Measurements from ENCODE around the gene RHBDL1. TPM values are rescaled to one million over a fixed set of nuclear protein-coding genes. Genes with fewer than 3 reads are reported as not detected.

Gene RHBDL1
- total and polyA plus RNA-seq, 9 of the 15 experiments (the other 6 are each of a cell fraction or from before 2014, with no cell fraction given), result 0.03 to 5.6 (median 1.3) TPM; not detected in 1

DNA sequence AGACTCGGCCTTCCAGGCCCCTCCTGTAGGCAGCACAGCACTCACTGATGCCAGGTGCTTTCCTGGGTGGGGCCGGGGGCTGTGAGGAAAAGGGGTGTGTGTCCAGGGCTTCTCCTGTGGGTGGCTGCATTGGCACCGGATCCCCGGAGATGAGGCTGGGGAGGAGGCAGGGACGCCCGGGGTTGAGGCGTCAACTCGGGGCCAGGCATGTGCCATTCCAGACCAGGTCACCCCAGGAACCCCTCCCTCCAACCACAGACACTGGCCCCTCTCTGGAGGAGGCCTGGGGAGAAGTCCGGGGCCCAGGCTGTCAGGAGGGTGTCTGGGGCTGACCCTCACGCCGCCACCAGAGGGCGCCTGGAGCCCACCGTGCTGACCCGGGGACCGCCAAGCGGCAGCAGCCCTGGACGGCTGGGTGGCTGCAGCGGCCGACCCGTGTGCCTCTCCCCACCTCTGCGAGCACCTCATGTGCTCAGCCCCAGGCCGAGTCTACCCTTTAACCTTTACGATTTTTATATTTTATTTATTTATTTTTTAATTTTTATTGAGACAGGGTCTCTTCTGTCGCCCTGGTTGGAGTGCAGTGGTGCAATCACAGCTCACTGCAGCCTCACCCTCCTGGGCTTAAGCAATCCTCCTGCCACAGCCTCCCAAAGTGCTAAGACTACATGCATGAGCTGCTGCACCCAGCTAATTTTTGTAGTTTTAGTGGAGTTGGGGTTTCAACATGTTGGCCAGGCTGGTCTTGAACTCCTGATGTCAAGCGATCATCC, 36.3 kb downstream of the RHBDL1 start (continued):
- 0 out of 2 replicates have a peak, but pooled peaks have one; percentile 17 for TF ChIP-seq JUN (IDR thresholded peaks at IDR 0.05; ENCODE audit: borderline replicate concordance, low read depth, low read length)
- no peak for TF ChIP-seq JUN (CRISPR knock-in tag; IDR thresholded peaks at IDR 0.05; ENCODE audit: borderline replicate concordance)
- TF ChIP-seq TCF7L2 (IDR thresholded peaks at IDR 0.05; ENCODE audit: low read depth, low read length), result no peak
- TF ChIP-seq PHF20 (IDR thresholded peaks at IDR 0.05; ENCODE audit: partially characterized antibody), result no peak
- TF ChIP-seq, protein P1, sequence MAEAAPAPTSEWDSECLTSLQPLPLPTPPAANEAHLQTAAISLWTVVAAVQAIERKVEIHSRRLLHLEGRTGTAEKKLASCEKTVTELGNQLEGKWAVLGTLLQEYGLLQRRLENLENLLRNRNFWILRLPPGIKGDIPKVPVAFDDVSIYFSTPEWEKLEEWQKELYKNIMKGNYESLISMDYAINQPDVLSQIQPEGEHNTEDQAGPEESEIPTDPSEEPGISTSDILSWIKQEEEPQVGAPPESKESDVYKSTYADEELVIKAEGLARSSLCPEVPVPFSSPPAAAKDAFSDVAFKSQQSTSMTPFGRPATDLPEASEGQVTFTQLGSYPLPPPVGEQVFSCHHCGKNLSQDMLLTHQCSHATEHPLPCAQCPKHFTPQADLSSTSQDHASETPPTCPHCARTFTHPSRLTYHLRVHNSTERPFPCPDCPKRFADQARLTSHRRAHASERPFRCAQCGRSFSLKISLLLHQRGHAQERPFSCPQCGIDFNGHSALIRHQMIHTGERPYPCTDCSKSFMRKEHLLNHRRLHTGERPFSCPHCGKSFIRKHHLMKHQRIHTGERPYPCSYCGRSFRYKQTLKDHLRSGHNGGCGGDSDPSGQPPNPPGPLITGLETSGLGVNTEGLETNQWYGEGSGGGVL (CRISPR knock-in tag; IDR thresholded peaks at IDR 0.05), result no peak
- TF ChIP-seq, protein P2, sequence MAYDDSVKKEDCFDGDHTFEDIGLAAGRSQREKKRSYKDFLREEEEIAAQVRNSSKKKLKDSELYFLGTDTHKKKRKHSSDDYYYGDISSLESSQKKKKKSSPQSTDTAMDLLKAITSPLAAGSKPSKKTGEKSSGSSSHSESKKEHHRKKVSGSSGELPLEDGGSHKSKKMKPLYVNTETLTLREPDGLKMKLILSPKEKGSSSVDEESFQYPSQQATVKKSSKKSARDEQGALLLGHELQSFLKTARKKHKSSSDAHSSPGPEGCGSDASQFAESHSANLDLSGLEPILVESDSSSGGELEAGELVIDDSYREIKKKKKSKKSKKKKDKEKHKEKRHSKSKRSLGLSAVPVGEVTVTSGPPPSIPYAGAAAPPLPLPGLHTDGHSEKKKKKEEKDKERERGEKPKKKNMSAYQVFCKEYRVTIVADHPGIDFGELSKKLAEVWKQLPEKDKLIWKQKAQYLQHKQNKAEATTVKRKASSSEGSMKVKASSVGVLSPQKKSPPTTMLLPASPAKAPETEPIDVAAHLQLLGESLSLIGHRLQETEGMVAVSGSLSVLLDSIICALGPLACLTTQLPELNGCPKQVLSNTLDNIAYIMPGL (CRISPR knock-in tag; IDR thresholded peaks at IDR 0.05), result 0 out of 2 replicates have a peak, but pooled peaks have one; percentile 39
- TF ChIP-seq PRPF4 (IDR thresholded peaks at IDR 0.05; ENCODE audit: insufficient read depth, low read depth, low read length, poor library complexity, severe bottlenecking), result no peak
- TF ChIP-seq RUNX1 (IDR thresholded peaks at IDR 0.05; ENCODE audit: low read depth), result no peak
- TF ChIP-seq, protein P3, sequence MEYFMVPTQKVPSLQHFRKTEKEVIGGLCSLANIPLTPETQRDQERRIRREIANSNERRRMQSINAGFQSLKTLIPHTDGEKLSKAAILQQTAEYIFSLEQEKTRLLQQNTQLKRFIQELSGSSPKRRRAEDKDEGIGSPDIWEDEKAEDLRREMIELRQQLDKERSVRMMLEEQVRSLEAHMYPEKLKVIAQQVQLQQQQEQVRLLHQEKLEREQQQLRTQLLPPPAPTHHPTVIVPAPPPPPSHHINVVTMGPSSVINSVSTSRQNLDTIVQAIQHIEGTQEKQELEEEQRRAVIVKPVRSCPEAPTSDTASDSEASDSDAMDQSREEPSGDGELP (CRISPR knock-in tag; IDR thresholded peaks at IDR 0.05; ENCODE audit: borderline replicate concordance), result peak; percentile 70
- TF ChIP-seq RHOXF2B (CRISPR knock-in tag; conservative IDR thresholded peaks at IDR 0.05), result no peak
- TF ChIP-seq RBM39 (optimal IDR thresholded peaks at IDR 0.05; ENCODE audit: low read depth, low read length), result no peak
- no peak for TF ChIP-seq NCOA4 (IDR thresholded peaks at IDR 0.05; ENCODE audit: partially characterized antibody)
- TF ChIP-seq, protein P4, sequence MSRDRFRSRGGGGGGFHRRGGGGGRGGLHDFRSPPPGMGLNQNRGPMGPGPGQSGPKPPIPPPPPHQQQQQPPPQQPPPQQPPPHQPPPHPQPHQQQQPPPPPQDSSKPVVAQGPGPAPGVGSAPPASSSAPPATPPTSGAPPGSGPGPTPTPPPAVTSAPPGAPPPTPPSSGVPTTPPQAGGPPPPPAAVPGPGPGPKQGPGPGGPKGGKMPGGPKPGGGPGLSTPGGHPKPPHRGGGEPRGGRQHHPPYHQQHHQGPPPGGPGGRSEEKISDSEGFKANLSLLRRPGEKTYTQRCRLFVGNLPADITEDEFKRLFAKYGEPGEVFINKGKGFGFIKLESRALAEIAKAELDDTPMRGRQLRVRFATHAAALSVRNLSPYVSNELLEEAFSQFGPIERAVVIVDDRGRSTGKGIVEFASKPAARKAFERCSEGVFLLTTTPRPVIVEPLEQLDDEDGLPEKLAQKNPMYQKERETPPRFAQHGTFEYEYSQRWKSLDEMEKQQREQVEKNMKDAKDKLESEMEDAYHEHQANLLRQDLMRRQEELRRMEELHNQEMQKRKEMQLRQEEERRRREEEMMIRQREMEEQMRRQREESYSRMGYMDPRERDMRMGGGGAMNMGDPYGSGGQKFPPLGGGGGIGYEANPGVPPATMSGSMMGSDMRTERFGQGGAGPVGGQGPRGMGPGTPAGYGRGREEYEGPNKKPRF (IDR thresholded peaks at IDR 0.05; ENCODE audit: low read depth, low read length), result no peak
- TF ChIP-seq RBFOX2 (IDR thresholded peaks at IDR 0.05; ENCODE audit: low read depth, low read length), result 0 out of 2 replicates have a peak, but pooled peaks have one; percentile 15
- TF ChIP-seq, protein P5, sequence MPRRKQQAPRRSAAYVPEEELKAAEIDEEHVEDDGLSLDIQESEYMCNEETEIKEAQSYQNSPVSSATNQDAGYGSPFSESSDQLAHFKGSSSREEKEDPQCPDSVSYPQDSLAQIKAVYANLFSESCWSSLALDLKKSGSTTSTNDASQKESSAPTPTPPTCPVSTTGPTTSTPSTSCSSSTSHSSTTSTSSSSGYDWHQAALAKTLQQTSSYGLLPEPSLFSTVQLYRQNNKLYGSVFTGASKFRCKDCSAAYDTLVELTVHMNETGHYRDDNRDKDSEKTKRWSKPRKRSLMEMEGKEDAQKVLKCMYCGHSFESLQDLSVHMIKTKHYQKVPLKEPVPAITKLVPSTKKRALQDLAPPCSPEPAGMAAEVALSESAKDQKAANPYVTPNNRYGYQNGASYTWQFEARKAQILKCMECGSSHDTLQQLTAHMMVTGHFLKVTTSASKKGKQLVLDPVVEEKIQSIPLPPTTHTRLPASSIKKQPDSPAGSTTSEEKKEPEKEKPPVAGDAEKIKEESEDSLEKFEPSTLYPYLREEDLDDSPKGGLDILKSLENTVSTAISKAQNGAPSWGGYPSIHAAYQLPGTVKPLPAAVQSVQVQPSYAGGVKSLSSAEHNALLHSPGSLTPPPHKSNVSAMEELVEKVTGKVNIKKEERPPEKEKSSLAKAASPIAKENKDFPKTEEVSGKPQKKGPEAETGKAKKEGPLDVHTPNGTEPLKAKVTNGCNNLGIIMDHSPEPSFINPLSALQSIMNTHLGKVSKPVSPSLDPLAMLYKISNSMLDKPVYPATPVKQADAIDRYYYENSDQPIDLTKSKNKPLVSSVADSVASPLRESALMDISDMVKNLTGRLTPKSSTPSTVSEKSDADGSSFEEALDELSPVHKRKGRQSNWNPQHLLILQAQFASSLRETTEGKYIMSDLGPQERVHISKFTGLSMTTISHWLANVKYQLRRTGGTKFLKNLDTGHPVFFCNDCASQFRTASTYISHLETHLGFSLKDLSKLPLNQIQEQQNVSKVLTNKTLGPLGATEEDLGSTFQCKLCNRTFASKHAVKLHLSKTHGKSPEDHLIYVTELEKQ (CRISPR knock-in tag; IDR thresholded peaks at IDR 0.05), result no peak
- TF ChIP-seq KLF16 (IDR thresholded peaks at IDR 0.05), result 0 out of 2 replicates have a peak, but pooled peaks have one; percentile 13

Measured in K562 (cell line).